ENCODE data around the gene FSCN2. TPM values are rescaled to one million over a fixed set of nuclear protein-coding genes. Genes with fewer than 3 reads are reported as not detected.

Gene FSCN2
- total and polyA plus RNA-seq, 11 donors: 0.22 to 0.72 (median 0.38) TPM; not detected in 3

DNA sequence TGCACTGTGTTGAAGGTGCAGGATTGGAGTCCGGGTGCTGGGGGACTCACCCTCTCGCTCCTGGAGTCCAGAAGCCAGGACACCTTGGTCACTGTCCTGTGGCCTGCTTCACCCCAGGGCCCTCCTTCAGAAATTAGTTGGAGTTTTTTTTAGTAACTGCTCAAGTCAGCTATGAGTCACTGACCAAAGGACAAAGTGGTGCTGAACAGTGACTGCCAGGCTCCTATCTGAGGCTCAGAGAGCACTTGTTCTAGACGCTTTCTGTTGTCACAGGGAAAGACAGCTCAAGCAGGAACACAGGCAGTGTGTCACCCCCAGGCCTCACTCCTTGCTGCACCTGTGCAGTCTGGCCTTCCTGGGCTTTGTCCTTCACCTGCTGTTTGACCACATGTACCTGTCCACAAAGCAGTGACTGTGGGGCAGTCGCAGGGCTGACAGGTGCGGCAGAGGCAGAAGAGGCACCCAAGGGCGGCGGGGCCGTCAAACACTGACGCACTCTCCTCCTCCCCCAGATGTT is 28.1 kb downstream of the FSCN2 start:
- no peak overlapping the region for H3K4me3 ChIP-seq
- H3K9me3 ChIP-seq: no peaks in the 10 kb centered on the region
- DNase-seq (peak in 2 of 5 donors; percentile 46 to 58), ATAC-seq (peak; percentile 6 to 55 (median 40))
- peak overlapping the region; percentile 12 to 80 (median 66) for H3K27ac ChIP-seq
- intact Hi-C loops (cut with DNase I): loop anchor here in 4 of 10 donors (5.0 kb wide), 1 partner anchor 46 kb away; no protein-coding TSS in a partner anchor
- no peak for TF ChIP-seq POLR2A (IDR thresholded peaks at IDR 0.05)
- TF ChIP-seq, protein P1, sequence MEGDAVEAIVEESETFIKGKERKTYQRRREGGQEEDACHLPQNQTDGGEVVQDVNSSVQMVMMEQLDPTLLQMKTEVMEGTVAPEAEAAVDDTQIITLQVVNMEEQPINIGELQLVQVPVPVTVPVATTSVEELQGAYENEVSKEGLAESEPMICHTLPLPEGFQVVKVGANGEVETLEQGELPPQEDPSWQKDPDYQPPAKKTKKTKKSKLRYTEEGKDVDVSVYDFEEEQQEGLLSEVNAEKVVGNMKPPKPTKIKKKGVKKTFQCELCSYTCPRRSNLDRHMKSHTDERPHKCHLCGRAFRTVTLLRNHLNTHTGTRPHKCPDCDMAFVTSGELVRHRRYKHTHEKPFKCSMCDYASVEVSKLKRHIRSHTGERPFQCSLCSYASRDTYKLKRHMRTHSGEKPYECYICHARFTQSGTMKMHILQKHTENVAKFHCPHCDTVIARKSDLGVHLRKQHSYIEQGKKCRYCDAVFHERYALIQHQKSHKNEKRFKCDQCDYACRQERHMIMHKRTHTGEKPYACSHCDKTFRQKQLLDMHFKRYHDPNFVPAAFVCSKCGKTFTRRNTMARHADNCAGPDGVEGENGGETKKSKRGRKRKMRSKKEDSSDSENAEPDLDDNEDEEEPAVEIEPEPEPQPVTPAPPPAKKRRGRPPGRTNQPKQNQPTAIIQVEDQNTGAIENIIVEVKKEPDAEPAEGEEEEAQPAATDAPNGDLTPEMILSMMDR (IDR thresholded peaks at IDR 0.05): no peak
- no peaks in the 10 kb centered on the region for H3K27me3 ChIP-seq
- 71 to 77% (median 74%) methylated on average over 9 of the region's 9 CpGs for WGBS, 4 donors
- H3K36me3 ChIP-seq: peaks cover 0 to 53% (median 42%) of the 10 kb centered on the region in 9 donors
- peaks cover 0 to 75% (median 35%) of the 10 kb centered on the region in 12 donors for H3K4me1 ChIP-seq

DNA sequence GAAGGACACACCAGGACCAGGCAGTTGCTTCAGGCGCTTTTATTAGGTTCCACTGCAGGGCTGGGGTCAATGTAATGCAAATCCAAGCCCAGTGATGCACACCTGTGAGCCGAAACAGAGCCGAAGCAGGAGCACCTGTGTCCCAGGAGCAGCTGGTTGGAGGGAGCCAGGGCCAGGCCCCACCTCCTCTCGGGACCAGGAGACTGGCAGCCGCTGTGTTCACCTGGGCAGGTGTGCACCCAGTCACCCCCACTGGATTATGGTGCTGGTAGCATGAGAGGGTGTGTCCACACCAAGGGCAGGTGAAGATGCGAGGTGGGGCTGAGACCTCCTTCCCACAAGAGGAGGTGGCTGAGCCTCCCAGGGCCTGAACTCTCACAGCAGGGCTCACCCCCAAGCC is 28.7 kb downstream of the FSCN2 start:
- Histone ChIP-seq H3K36me3 (peaks cover 0 to 59% (median 48%) of the 10 kb centered on the region in 9 donors), H3K4me1 (peaks cover 0 to 77% (median 31%) of the 10 kb centered on the region in 12 donors), H3K27ac (peak overlapping the region in 9 of 12 donors; percentile 20 to 80 (median 73)), H3K27me3 (no peaks in the 10 kb centered on the region), H3K9me3 (no peaks in the 10 kb centered on the region), H3K4me3 (no peak overlapping the region)
- TF ChIP-seq, protein P1 (IDR thresholded peaks at IDR 0.05): no peak
- TF ChIP-seq POLR2A (IDR thresholded peaks at IDR 0.05): no peak
- intact Hi-C loops (cut with DNase I): loop anchor here in 4 of 10 donors (5.0 kb wide), 1 partner anchor 45 kb away; no protein-coding TSS in a partner anchor
- WGBS, 4 donors: 86 to 94% (median 91%) methylated on average over 4 to 6 of the region's 6 CpGs
- DNase-seq: peak in 1 of 5 donors; percentile 47
- no peak for ATAC-seq

DNA sequence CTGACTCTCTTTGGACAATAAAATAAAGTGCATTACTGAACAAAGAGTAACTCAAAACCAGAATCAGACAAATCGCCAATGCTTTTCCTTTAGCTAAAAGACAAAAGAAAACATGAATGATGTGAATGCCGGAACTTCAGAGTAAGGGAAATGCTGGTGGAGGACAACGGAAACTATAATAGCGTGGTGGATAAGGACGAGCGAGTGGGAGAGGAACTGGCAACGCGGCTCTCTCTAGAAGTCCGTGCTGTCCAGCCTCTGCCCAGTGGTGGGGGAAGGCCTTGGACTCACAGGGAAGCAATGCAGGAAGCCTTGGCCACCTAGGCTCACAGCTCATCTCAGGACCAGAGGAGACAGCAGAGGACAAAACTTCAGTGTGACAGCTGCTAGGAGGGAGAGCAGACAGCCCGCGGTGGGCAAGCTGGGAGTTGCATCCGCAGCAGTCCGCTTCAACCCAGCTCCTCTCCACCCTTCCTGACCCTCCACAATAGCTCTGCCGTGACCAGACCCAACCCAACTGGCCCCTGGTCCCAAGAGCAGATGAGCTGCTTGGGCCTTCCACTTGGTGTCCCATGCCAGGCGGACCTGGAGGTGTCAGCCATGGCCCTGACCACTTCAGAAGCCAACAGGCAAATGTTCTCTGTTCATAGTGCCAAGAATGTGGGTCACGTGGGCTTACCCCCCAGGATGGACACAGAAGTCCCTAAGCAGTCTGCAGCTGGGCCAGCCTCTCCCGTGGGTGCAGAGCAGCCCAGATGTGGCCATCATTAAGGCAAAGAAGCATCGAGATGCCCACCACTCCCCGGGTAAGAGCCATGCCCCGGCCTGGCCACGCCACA is 29.3 kb downstream of the FSCN2 start:
- no peak overlapping the region for H3K4me3 ChIP-seq
- ATAC-seq (peak in 3 of 4 donors; percentile 3 to 21 (median 3)), DNase-seq (peak in 1 of 5 donors; percentile 31)
- H3K4me1 ChIP-seq: peaks cover 0 to 78% (median 31%) of the 10 kb centered on the region in 12 donors
- 71 to 79% (median 75%) methylated on average over 20 to 21 of the region's 21 CpGs for WGBS, 4 donors
- intact Hi-C loops (cut with DNase I): loop anchor here in 4 of 10 donors (5.0 kb wide), 1 partner anchor 45 kb away; no protein-coding TSS in a partner anchor
- peaks cover 0 to 66% (median 55%) of the 10 kb centered on the region in 9 donors for H3K36me3 ChIP-seq
- no peaks in the 10 kb centered on the region for H3K27me3 ChIP-seq
- H3K27ac ChIP-seq: peak overlapping the region in 5 of 12 donors; percentile 30 to 80 (median 79)
- H3K9me3 ChIP-seq: no peaks in the 10 kb centered on the region
- TF ChIP-seq POLR2A (IDR thresholded peaks at IDR 0.05): no peak
- TF ChIP-seq, protein P1 (IDR thresholded peaks at IDR 0.05): no peak

DNA sequence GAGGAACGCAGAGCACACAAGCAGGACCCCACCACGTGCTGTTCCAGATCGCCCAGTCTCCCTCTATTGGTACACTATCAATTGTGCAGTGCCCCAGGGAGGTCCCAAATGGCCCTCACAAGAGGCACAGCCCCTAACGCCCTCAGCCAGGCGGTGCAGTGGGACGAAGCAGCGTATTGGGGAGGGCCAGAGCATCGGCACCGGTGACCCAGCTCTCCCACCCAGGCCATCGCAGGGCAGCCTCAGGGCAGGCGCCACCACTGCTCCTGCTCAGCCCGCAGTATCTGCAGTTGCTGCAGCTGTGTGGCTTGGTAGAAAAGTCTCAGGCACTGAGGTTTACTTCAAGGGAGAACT is 29.9 kb downstream of the FSCN2 start:
- no peak for TF ChIP-seq POLR2A (IDR thresholded peaks at IDR 0.05)
- TF ChIP-seq, protein P1 (IDR thresholded peaks at IDR 0.05): no peak
- ATAC-seq (peak in 1 of 4 donors; percentile 0), DNase-seq (peak in 1 of 5 donors; percentile 24)
- H3K27ac ChIP-seq: peak overlapping the region in 2 of 12 donors; percentile 9 to 79
- peaks cover 0 to 74% (median 29%) of the 10 kb centered on the region in 12 donors for H3K4me1 ChIP-seq
- intact Hi-C loops (cut with DNase I): loop anchor here in 4 of 10 donors (5.0 kb wide), 1 partner anchor 44 kb away; no protein-coding TSS in a partner anchor
- 82 to 89% (median 86%) methylated on average over 12 of the region's 12 CpGs for WGBS, 4 donors
- H3K4me3 ChIP-seq: no peak overlapping the region
- H3K9me3 ChIP-seq: no peaks in the 10 kb centered on the region
- peaks cover 0 to 72% (median 60%) of the 10 kb centered on the region in 9 donors for H3K36me3 ChIP-seq
- no peaks in the 10 kb centered on the region for H3K27me3 ChIP-seq
